GM23248 (cell line): Measurements from ENCODE around the gene SGPP2.

Experiments
- EZH2 ChIP-seq: fragments of 200-600 bp; sonication (generic); IDR thresholded peaks from 2 replicates; pipeline ENCODE4 v1.6.1; 2018; ENCODE audit warnings: antibody characterized with exemption, mild to moderate bottlenecking; ENCODE audit not compliant: insufficient read depth, poor library complexity, severe bottlenecking
- EZH2phosphoT487 ChIP-seq: fragments of 200-600 bp; sonication (generic); IDR thresholded peaks from 2 replicates; pipeline ENCODE4 v1.6.1; 2018; ENCODE audit warnings: antibody characterized with exemption, moderate library complexity, mild to moderate bottlenecking, low read depth; ENCODE audit not compliant: insufficient read depth

- TF ChIP-seq EZH2 (no peak), EZH2phosphoT487 (no peak)
Measured at GRCh38 chr2:222532315-222532714, 108.0 kb downstream of the SGPP2 start.
